ENCODE results near the gene CCBE1. TPM values are rescaled to one million over a fixed set of nuclear protein-coding genes. Genes with fewer than 3 reads are reported as not detected.

Gene CCBE1
- total RNA-seq, 1 donor, result under 0.01 TPM

- Histone ChIP-seq H3K27me3 (ENCODE audit: insufficient read depth, low read length) (no peaks in the 10 kb centered on the region), H3K4me3 (ENCODE audit: low read length) (no peak overlapping the region), H3K4me1 (ENCODE audit: insufficient read depth, low read length) (no peaks in the 10 kb centered on the region), H3K9me3 (ENCODE audit: low read depth, low read length) (no peaks in the 10 kb centered on the region)
Measured at GRCh38 chr18:59432803-59433597, 264.2 kb downstream of the CCBE1 start.

GRCh38 chr18:59431131-59431530 is 266.1 kb downstream of the CCBE1 start:
- Histone ChIP-seq H3K27me3 (ENCODE audit: insufficient read depth, low read length) (no peaks in the 10 kb centered on the region), H3K4me1 (ENCODE audit: insufficient read depth, low read length) (no peaks in the 10 kb centered on the region), H3K4me3 (ENCODE audit: low read length) (no peak overlapping the region), H3K9me3 (ENCODE audit: low read depth, low read length) (no peaks in the 10 kb centered on the region)

DNA sequence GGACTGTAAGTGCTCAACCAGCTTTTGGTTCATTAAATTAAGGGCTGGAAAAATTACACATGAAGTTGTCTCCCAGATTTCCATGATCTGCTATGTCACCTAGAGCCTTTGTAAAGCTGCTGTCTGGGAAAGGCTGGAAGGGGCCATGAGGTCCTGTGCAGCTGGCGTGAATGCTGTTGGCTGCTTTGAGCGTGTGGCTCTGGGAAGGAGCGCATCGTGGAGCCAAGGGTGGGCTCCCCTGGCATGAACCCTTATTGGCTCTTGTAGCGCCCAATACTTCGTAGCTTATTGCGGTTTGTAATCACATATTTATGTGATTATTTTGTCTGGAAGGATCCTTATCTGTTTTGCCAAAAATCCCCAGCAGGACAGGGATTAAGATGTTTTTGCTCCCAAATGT is 267.6 kb downstream of the CCBE1 start:
- H3K4me1 ChIP-seq (ENCODE audit: insufficient read depth, low read length), result no peaks in the 10 kb centered on the region
- no peak overlapping the region for H3K4me3 ChIP-seq (ENCODE audit: low read length)
- H3K9me3 ChIP-seq (ENCODE audit: low read depth, low read length), result no peaks in the 10 kb centered on the region
- H3K27me3 ChIP-seq (ENCODE audit: insufficient read depth, low read length), result no peaks in the 10 kb centered on the region

DNA sequence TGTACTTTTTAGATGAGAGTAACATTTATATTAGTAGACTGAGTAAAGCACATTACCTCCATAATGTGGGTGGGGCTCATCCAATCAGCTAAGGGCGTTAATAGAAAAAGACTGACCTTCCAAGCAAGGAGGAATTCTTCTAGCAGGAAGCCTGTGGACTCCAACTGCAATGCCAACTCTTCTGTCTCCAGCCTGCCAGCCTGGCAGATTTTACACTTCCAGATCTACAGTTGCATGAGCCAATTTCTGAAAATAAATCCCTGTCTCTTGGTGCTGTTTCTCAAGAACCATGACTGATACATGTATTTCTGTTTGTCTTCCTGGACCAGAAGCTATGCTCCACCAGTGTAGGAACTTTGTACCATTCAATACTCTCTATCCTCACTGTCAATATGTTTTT is 269.2 kb downstream of the CCBE1 start:
- Histone ChIP-seq H3K4me3 (ENCODE audit: low read length) (no peak overlapping the region), H3K4me1 (ENCODE audit: insufficient read depth, low read length) (no peaks in the 10 kb centered on the region), H3K27me3 (ENCODE audit: insufficient read depth, low read length) (no peaks in the 10 kb centered on the region), H3K9me3 (ENCODE audit: low read depth, low read length) (no peaks in the 10 kb centered on the region)

DNA sequence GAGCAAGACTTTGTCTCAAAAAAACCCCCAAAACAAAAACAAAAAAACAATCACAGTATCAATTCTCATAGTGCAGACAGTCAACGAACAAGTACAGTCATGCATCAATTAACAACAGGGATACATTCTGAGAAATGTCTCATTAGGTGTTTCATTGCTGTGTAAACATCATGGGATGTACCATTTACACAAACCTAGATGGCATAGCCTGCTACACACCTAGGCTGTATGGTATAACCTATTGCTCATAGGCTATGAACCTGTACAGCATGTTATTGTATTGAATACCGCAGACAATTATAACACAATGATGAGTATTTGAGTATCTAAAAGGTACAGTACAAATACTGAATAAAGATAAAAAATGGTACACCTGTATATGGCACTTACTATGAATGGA is 270.4 kb downstream of the CCBE1 start:
- Histone ChIP-seq H3K27me3 (ENCODE audit: insufficient read depth, low read length) (no peaks in the 10 kb centered on the region), H3K9me3 (ENCODE audit: low read depth, low read length) (no peaks in the 10 kb centered on the region), H3K4me1 (ENCODE audit: insufficient read depth, low read length) (no peaks in the 10 kb centered on the region), H3K4me3 (ENCODE audit: low read length) (no peak overlapping the region)

DNA sequence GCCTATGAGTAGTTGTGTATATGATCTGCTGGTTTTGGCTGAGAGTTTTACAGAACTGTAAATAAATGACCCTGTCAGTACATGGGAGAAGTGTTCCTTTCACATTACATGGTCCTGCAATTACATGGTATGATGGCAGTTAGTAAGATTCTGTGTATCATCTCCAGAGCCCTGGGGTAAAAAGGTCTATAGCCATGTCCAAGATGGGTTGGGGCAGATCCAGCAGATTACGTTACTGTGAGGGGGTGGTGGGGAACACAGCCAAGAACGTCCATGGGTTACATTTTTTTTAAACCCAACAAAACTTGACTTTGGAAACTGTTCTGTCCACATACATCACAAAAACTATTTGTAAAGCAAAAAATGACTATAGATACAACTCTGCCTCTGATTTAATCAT is 274.0 kb downstream of the CCBE1 start:
- Histone ChIP-seq H3K4me1 (ENCODE audit: insufficient read depth, low read length) (no peaks in the 10 kb centered on the region), H3K9me3 (ENCODE audit: low read depth, low read length) (no peaks in the 10 kb centered on the region), H3K4me3 (ENCODE audit: low read length) (no peak overlapping the region), H3K27me3 (ENCODE audit: insufficient read depth, low read length) (peaks cover 7% of the 10 kb centered on the region)

DNA sequence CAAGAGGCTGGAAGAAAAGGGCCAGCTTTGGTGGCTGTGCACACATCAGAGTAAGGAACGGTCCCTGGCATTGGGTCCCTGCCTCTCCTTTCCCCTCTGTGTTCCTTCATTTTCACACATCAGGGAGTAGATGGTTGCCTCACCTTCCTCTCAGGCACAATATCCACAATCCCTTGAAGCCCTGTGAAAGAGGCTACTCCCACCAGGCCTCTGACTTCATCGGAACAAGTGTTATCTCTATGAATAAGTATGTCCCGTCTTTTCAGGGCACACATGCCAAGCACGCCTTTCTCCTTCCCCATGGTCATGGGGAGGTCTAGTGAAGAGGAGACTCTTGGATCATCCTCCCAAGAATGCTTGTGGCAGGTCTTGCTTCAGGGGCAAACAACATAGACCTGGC is 277.0 kb downstream of the CCBE1 start:
- Histone ChIP-seq H3K9me3 (ENCODE audit: low read depth, low read length) (no peaks in the 10 kb centered on the region), H3K4me1 (ENCODE audit: insufficient read depth, low read length) (no peaks in the 10 kb centered on the region), H3K4me3 (ENCODE audit: low read length) (no peak overlapping the region), H3K27me3 (ENCODE audit: insufficient read depth, low read length) (peaks cover 7% of the 10 kb centered on the region)

GRCh38 chr18:59419386-59419785 is 277.8 kb downstream of the CCBE1 start:
- Histone ChIP-seq H3K9me3 (ENCODE audit: low read depth, low read length) (no peaks in the 10 kb centered on the region), H3K4me1 (ENCODE audit: insufficient read depth, low read length) (no peaks in the 10 kb centered on the region), H3K27me3 (ENCODE audit: insufficient read depth, low read length) (peaks cover 7% of the 10 kb centered on the region), H3K4me3 (ENCODE audit: low read length) (no peak overlapping the region)

DNA sequence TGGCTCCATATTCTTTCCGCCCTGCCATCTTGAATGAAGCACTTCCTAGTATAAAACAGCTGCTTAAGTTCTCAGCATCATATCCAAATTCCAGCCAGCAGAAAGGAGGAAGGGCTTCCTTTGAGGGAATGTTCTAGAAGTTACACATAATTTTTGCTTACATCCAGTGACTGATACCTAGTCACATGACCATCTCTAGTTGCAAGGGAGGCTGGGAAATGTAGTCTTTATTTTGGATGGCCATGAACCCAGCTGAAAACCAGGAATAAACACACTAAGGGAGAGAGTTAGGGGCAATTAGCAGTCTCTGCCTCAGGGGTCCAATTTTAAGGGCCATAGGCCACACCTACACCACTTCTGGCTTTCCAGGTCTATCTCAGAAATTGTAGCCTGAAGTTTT is 280.4 kb downstream of the CCBE1 start:
- Histone ChIP-seq H3K4me3 (ENCODE audit: low read length) (no peak overlapping the region), H3K27me3 (ENCODE audit: insufficient read depth, low read length) (peaks cover 18% of the 10 kb centered on the region), H3K4me1 (ENCODE audit: insufficient read depth, low read length) (no peaks in the 10 kb centered on the region), H3K9me3 (ENCODE audit: low read depth, low read length) (no peaks in the 10 kb centered on the region)

DNA sequence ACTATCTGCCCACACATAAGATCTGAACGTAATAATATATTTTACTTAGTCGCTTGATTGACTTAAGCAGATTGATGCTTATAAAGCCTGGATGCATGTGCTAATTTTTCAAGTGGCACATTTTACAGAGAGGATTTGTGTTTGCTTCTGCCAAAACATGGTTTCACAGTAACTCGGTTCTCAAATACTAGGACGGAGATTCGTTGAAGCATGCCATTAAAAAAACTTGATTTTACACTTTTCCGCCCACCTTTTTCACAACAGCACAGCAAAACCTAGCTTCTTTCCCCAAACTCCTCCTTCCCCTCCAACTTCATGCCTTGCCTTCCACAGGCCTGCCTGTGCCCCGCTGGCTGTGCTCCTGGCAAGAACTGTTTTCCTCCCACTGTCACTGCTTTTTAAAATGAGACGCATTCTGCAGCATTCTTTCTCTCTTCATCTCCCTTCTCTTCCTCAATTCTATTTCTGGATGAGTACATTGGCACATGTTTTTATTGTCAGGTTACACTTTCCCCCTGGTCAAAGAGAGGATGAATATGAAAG is 283.0 kb downstream of the CCBE1 start:
- H3K27me3 ChIP-seq (ENCODE audit: insufficient read depth, low read length), result peaks cover 12% of the 10 kb centered on the region
- H3K4me1 ChIP-seq (ENCODE audit: insufficient read depth, low read length), result no peaks in the 10 kb centered on the region
- no peaks in the 10 kb centered on the region for H3K9me3 ChIP-seq (ENCODE audit: low read depth, low read length)
- no peak overlapping the region for H3K4me3 ChIP-seq (ENCODE audit: low read length)

- no peaks in the 10 kb centered on the region for H3K27me3 ChIP-seq (ENCODE audit: insufficient read depth, low read length)
- no peak overlapping the region for H3K4me3 ChIP-seq (ENCODE audit: low read length)
- H3K4me1 ChIP-seq (ENCODE audit: insufficient read depth, low read length), result no peaks in the 10 kb centered on the region
- no peaks in the 10 kb centered on the region for H3K9me3 ChIP-seq (ENCODE audit: low read depth, low read length)
Measured at GRCh38 chr18:59402432-59403090, 294.7 kb downstream of the CCBE1 start.

GRCh38 chr18:59400407-59400806 is 296.8 kb downstream of the CCBE1 start:
- Histone ChIP-seq H3K27me3 (ENCODE audit: insufficient read depth, low read length) (no peaks in the 10 kb centered on the region), H3K4me3 (ENCODE audit: low read length) (no peak overlapping the region), H3K9me3 (ENCODE audit: low read depth, low read length) (no peaks in the 10 kb centered on the region), H3K4me1 (ENCODE audit: insufficient read depth, low read length) (peaks cover 5% of the 10 kb centered on the region)

DNA sequence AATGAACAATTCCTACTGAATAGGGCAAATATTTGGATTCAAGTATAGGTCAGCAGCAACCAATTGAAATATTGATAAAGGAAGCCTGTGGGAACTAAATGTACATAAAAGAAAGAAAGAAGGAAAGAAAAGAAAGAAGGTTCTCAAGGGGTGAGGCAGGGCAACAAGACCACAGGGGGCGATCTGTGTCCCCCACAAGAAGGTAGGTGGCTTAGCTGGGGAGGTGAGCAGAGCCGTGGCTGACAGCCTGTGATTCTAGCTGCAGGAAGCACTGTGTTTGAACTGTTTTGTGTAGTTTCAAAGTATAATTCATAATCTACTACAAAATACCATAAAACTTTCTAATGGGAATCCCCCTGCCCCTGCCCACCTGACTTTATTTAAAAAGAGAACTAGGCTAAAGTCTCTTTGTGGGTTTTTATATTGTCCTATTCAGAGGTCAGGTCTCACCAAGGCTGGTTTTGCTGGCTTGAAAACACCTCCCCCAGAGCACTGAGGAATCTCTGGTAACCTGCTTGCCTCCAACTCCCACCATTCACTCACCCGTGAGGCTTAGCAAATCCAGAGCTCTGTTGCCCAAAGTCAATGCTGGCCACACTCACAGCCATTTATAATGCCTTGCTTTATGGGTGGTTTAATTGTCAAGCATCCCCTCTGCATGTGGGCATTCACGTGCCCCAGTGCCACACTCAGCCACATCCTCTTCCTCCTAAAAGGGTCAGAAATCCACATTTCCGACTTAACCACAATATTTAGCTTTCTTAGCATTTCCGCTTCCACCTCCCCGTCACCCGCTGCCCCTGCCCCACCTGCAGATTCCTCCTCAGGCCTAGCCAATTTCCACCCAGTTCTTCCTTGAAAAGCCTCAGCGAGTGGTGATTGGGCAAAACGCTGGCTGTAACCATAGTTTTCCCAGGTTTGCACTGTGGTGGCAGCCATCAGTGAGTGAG is 301.7 kb downstream of the CCBE1 start:
- H3K27me3 ChIP-seq (ENCODE audit: insufficient read depth, low read length), result no peaks in the 10 kb centered on the region
- no peak overlapping the region for H3K4me3 ChIP-seq (ENCODE audit: low read length)
- no peaks in the 10 kb centered on the region for H3K9me3 ChIP-seq (ENCODE audit: low read depth, low read length)
- peaks cover 5% of the 10 kb centered on the region for H3K4me1 ChIP-seq (ENCODE audit: insufficient read depth, low read length)

DNA sequence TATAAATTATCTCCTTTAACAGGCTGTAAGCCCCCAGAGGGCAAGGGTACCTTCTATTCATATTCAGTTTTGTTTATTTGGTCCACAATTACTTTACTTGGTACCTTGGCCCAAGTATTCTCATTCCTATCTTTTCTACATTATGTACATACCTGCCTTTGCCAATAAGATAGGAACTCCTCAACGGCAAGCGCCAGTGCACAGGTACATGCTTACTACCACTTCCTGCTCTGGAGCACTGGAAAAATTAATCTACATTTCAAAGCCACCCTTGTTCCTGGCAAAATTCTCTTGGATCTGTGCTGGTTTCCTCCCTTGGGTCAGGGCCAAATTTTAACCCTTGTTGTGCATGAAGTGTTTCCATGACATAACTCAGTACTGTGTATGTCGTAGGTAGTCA is 303.8 kb downstream of the CCBE1 start:
- H3K27me3 ChIP-seq (ENCODE audit: insufficient read depth, low read length), result no peaks in the 10 kb centered on the region
- H3K4me3 ChIP-seq (ENCODE audit: low read length), result no peak overlapping the region
- H3K4me1 ChIP-seq (ENCODE audit: insufficient read depth, low read length), result peaks cover 5% of the 10 kb centered on the region
- no peaks in the 10 kb centered on the region for H3K9me3 ChIP-seq (ENCODE audit: low read depth, low read length)

DNA sequence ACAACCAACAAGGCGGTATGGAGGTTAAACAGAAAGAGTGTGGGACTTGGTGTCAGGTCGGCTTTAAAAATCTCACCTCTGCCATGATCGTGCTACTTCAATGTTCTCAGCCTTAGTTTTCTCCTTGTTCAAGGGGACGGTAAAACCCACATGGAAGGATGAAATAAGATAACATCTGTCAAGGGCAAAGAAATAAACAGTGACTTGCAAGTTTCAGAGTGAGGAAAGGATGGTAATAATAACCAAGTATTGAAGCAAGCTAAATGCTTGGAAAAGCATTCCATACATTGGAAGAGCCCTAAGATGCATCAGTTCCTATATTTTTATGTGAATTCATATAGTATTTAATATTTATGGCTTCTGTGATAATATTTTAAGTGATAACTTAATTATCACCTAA is 308.4 kb downstream of the CCBE1 start:
- Histone ChIP-seq H3K4me1 (ENCODE audit: insufficient read depth, low read length) (no peaks in the 10 kb centered on the region), H3K4me3 (ENCODE audit: low read length) (no peak overlapping the region), H3K27me3 (ENCODE audit: insufficient read depth, low read length) (no peaks in the 10 kb centered on the region), H3K9me3 (ENCODE audit: low read depth, low read length) (no peaks in the 10 kb centered on the region)

Measured in mononuclear cell (primary cell).